ENCODE measurements around the gene THRA.
A peak's percentile ranks its signal among the peaks of the same experiment; 100 is the strongest.

Gene THRA

DNA sequence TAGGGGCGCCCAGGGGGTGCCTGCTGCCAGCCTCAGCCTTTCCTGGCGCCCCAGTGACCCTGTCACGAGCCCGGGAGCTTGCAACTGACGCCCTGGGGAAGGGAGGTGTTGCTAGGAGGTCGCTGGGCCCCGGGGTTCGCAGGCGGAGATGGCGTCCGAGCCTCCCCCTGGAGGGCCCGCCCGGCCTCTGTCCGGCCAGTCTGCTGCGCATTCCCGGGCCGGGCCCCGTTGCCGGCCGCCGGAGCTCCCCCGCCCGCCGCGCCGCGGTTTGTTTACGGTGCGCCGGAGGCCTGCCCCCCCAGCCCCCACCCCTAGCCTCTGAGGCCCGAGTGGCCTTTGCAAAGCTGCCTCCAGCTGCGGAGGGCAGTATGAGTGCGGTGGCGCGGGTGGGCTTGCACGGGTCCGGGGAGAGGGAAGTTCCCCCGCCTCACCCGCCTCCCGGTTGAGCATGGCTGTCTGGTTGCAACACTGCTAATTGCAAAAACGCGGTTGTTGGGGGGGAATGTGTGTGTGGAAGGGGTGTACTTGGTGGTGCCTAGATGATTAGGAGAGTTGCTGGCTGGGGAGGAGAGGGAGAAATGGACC lies 514 bp downstream of the THRA start:
- FAIRE-seq (no peak), DNase-seq (ENCODE audit: insufficient read length, low spot score) (no peak)

- DNase-seq (ENCODE audit: insufficient read length, low spot score) = no peak
- peak; percentile 73 for FAIRE-seq
Measured at GRCh38 chr17:40063901-40064531, 1.3 kb downstream of the THRA start.

GRCh38 chr17:40064971-40065768 lies 2.4 kb downstream of the THRA start:
- FAIRE-seq (no peak), DNase-seq (ENCODE audit: insufficient read length, low spot score) (no peak)

DNA sequence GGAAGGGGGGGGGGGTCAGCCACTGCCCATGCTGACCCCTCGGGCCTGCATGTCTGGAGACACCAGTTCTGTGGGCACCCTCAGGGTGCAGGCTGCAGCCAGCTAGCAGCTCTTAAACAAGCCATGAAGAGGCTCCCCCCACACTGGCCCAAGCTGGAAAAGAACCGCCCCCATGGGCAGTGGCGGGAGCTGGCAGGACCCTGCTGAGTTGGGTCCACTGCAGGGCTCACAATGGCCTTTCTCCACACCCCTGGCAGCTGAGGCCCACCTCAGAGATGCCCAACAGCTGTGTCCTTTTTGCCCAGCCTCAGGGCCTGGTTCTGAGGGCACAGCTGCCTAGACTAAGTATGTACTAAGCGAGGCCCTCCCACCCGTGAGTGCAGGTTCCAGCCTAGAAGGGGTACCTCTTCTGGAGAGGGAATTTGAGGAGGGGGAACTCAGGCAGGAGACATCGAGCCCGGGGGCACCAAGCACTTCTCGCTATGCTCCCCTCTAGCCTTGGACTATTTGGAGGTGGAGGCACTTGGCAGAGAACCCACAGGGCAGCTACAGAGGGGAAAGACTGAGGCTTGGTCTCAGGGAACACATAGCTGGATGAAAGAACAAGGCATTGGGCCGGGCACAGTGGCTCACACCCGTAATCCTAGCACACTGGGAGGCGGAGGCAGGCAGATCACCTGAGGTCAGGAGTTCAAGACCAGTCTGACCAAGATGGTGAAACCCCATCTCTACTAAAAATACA lies 3.2 kb downstream of the THRA start:
- DNase-seq (ENCODE audit: insufficient read length, low spot score) = no peak
- no peak for FAIRE-seq

- no peak for DNase-seq (ENCODE audit: insufficient read length, low spot score)
- FAIRE-seq = no peak
Measured at GRCh38 chr17:40067710-40068109, 4.9 kb downstream of the THRA start.

DNA sequence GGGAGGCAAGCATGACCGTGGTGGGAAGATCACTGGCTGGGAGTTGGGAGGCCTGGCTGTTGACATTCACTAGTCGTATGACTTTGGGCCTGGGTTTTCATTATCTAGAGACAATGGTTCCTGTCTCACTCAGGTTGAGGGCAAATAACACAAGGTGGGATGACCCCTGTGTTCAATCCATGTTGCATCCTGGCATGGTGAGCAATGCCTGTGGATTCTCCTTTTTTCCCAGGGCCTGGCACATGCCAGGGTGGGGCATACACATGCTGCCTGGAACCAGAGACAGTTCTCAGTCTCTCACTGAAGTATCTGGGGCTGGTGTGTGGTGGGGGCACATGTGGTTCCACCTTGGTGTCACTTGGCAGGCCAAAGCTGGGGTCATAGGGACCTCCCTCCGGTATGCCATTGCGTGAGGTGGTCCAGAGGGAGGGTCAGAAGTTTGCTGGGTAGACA lies 5.4 kb downstream of the THRA start:
- DNase-seq (ENCODE audit: insufficient read length, low spot score) (no peak), FAIRE-seq (no peak)

DNA sequence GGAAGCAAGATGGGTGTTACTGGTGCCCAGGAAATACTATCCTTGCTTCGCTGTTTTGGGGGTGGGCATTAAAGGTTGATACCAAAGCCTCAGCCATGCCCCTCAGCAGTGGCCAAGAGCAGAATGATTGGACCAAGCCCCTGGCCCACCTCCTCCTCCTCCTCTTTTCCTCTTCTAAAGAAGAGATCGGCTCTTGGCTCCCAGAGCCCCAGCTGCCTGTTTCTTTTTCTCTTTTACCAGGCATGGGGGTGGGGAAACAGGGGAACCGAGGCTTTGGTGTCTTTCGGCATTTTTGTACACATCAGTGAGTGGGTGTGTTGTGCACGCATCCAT lies 5.8 kb downstream of the THRA start:
- DNase-seq (ENCODE audit: insufficient read length, low spot score) (no peak), FAIRE-seq (no peak)

- FAIRE-seq (no peak), DNase-seq (ENCODE audit: insufficient read length, low spot score) (no peak)
Measured at GRCh38 chr17:40068917-40069750, 6.4 kb downstream of the THRA start.

- DNase-seq (ENCODE audit: insufficient read length, low spot score) (no peak), FAIRE-seq (peak; percentile 13)
Measured at GRCh38 chr17:40069751-40070708, 7.3 kb downstream of the THRA start.

DNA sequence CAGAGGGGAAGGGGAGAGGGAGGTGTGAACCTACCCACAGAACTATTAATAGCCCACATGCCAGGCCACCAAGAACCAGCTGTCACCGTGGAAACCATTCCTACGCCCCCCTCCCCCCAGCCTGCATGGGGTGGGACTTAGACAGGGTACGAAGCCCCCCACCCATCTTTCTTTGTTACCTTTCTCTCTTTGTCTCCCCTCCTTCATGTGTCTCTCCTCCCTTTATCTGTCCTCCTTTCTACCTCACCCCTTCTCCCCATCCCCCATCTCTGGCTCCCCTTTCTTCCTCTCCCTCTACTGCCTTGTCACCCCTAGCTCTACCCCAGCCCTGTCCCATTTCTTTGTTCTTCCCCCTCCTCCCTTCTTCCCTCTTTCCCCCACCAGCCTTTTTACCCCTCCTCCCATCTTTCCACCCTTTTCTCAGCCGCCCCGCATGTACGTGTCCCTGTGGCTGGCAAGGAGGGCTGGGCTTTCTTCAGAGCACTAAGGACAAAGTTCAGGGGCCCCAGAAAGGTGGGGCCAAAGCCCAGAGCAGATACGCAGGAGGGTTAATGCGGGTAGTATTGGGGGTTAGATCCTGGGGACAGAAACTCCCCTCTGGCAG lies 8.0 kb downstream of the THRA start:
- DNase-seq (ENCODE audit: insufficient read length, low spot score) (no peak), FAIRE-seq (no peak)

GRCh38 chr17:40071313-40072039 lies 8.7 kb downstream of the THRA start:
- FAIRE-seq (no peak), DNase-seq (ENCODE audit: insufficient read length, low spot score) (no peak)

DNA sequence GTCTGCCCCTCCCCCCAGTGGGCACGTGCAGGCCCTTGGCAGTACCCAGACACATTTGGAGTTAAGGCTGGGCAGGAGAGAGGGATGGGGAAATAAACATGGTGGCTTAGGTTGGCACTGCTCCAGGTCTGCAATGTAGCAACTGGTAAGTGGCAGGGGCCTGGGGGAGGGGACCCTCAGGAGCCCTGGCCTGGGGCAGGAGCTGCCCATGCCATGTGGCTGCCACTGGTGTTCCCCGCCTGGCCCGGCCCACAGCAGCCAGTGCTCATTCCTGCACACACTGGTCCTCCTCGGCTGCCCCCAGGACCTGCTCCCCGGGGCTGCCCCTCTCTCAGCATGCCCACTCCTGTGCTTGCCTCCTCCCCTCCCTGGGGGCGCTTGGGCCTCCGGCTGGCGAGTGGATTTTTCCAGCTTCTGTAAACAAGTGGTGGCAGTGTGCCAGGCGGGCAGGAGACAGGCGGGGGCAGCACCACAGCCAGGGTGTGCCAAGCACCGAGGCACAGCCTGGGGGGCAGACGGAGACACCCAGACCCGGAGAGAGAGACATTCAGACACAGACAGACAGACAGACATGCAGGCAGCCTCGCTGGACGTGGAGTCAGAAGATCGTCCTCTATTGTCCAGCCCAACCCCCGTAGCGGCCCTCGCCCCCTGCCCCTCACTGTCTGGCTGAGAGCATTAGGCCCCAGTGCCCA lies 9.4 kb downstream of the THRA start:
- FAIRE-seq = no peak
- DNase-seq (ENCODE audit: insufficient read length, low spot score) = no peak

DNA sequence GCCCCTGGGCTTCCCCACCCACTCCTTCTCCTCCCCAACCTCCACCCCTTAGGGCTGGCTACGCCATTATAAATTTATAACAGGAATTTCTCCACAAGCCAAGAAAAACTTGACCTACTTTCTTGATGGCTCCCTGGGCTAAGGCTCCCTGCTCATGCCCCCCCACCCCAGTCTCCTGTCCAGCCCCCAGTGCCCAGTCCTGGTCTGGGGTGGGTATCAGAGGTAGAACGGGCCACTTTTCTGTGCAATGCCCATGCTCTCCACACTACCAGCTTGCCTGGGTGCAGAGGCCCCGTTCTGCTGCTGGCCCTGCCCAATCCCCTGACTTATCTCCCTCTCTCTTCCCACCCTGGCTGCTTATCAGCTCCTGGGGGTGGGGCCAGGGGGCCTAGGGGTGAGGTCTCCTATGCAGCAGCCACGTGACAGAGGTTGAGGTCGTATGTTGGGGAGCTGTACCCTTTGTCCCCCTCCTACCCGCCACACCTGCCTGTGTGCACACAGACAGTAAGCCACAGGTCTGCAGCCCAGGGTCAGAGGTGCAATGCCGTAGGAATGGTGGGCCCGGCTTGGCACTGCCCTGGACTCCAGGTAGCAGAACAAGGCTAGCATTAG lies 10.1 kb downstream of the THRA start:
- DNase-seq (ENCODE audit: insufficient read length, low spot score) (no peak), FAIRE-seq (no peak)

DNA sequence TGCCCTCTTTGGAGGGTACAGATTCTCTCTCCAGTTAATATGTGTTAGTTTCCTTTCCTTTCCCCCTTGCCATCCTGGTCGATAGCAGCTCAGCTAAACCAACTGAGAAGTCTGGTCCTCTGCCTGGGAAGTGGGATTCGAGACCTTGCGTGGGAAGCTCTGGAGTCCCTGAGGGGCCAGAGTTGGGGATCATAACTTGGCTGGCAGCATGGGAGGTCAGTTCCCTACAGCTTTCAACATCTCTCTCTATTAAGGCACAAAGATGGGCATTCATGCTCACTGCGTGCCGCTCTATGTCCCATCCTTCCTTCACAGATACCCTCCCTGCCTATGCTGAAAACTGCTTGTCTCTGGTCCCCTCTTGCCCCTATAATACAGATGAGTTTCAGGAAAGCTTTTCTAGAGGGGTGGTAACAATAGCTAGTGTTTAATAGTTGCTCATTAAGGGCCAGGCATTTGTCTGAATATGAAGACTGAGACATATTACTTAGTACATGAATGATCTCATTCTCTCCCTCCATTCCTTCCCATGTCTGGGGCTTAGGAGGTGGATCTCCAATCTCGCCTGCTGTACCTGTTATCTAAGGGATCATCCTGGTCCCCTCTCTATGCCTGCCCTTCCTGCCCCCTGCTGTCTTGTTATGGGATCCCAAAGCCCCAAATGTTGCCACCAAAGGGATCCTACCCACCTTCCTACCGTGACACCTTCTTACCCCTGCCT lies 10.8 kb downstream of the THRA start:
- FAIRE-seq (no peak), DNase-seq (ENCODE audit: insufficient read length, low spot score) (no peak)

DNA sequence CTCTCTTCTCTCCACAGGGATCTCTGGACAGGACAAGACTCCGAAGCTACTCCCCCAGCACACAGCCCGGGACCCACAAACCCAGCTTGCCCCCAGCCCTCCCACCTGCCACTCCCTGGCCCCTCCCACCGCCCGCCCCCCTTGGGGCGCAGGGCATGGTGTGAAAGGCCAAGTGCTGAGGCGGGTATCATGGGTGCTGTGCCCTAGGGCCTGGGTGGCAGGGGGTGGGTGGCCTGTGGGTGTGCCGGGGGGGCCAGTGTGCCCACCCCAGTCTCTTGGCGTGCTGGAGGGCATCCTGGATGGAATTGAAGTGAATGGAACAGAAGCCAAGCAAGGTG lies 11.4 kb downstream of the THRA start:
- no peak for FAIRE-seq
- no peak for DNase-seq (ENCODE audit: insufficient read length, low spot score)

DNA sequence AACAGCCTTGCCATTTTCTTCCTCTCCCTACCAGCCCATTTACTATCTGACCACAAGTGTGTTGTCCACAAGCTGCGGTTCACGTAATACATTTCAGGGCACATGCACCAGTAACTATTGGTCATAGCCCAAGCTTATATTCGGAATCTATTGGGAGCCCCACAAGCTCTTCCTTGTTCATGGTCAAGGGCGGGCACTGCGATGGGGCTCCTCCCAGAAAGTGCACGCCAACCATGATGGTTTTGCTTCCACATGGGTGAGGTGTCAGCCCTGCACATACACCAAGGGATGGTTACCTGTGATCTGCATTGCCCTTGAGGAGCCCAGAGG lies 12.1 kb downstream of the THRA start:
- FAIRE-seq (no peak), DNase-seq (ENCODE audit: insufficient read length, low spot score) (no peak)

Measured in HTR-8/SVneo (cell line).